22Rv1 (cell line): ENCODE results near the gene ARF3.

ENCODE experiments used
- H3K27ac ChIP-seq: fragments of 450-650 bp; 2 replicates; pipeline ENCODE4 v1.5.1; 2017
- CTCF ChIP-seq: fragments of 450-650 bp; IDR thresholded peaks from 2 replicates; pipeline ENCODE4 v1.5.1; 2017; ENCODE audit warnings: mild to moderate bottlenecking
- ZFX ChIP-seq: fragments of 450-650 bp; IDR thresholded peaks from 2 replicates; pipeline ENCODE4 v1.6.1; 2017; ENCODE audit warnings: antibody characterized with exemption, borderline replicate concordance

ARF3 gene

GRCh38 chr12:48932878-48933277 lies 24.4 kb downstream of the ARF3 start:
- TF ChIP-seq CTCF (no peak), ZFX (no peak)
- no peak overlapping the region for H3K27ac ChIP-seq

GRCh38 chr12:48930475-48930874 lies 26.8 kb downstream of the ARF3 start:
- no peak overlapping the region for H3K27ac ChIP-seq
- TF ChIP-seq CTCF = no peak
- TF ChIP-seq ZFX = no peak

GRCh38 chr12:48929551-48929950 lies 27.7 kb downstream of the ARF3 start:
- TF ChIP-seq ZFX (no peak), CTCF (no peak)
- H3K27ac ChIP-seq = no peak overlapping the region

- TF ChIP-seq ZFX (no peak), CTCF (no peak)
Observed at GRCh38 chr12:48927261-48927660, 30.0 kb downstream of the ARF3 start.

GRCh38 chr12:48925304-48926011 lies 31.8 kb downstream of the ARF3 start, which contains the start of gene FKBP11:
Gene FKBP11, minus strand, starts transcription at chr12:48925492. Its CDS starts 64 bp downstream, at chr12:48925428.
- TF ChIP-seq CTCF = no peak
- TF ChIP-seq ZFX = no peak
- no peak within 1 kb of the TSS for H3K27ac ChIP-seq

More at GRCh38 chr12:48927261-48927660, 30.0 kb downstream of the ARF3 start:
- no peak overlapping the region for H3K27ac ChIP-seq

- no peak for TF ChIP-seq CTCF
- TF ChIP-seq ZFX = no peak
- no peak overlapping the region for H3K27ac ChIP-seq
Observed at GRCh38 chr12:48924617-48925303, 32.5 kb downstream of the ARF3 start.

- no peak overlapping the region for H3K27ac ChIP-seq
- TF ChIP-seq CTCF (no peak), ZFX (no peak)
Observed at GRCh38 chr12:48923117-48923516, 34.2 kb downstream of the ARF3 start.
